WTC11 (cell line): ENCODE data around the gene RERG. TPM values are rescaled to one million over a fixed set of nuclear protein-coding genes. Genes with fewer than 3 reads are reported as not detected.

ENCODE experiments used
- ATAC-seq: fragments of 200-7000 bp; cut with Tn5 transposase; 2 replicates; pipeline ENCODE4 v1.10.0; 2021; ENCODE audit warnings: mild to moderate bottlenecking, moderate library complexity
- CTCF ChIA-PET: fragments of 300-600 bp; sonication (Branson Sonifier 250); formaldehyde crosslinking; loops from one replicate; lab custom pipeline; 2021; ENCODE audit warnings: antibody characterized with exemption; lab: Charles Lee
- POLR2A ChIA-PET: fragments of 350-600 bp; sonication (Branson Sonifier 250); formaldehyde crosslinking; loops from one replicate; lab custom pipeline; 2021; ENCODE audit warnings: antibody characterized with exemption; lab: Charles Lee
- DNase-seq: peaks from one replicate; pipeline ENCODE4 v3.0.0; 2021; ENCODE audit warnings: low spot score
- H3K27ac Mint-ChIP-seq: 2 replicates; pipeline ENCODE4 v1.8.0; 2021; ENCODE audit warnings: mixed read lengths
- H3K27me3 Mint-ChIP-seq: 2 replicates; pipeline ENCODE4 v1.8.0; 2021; ENCODE audit warnings: low read depth, mild to moderate bottlenecking, moderate library complexity, mixed read lengths
- H3K36me3 Mint-ChIP-seq: 2 replicates; pipeline ENCODE4 v1.8.0; 2021; ENCODE audit warnings: mixed read lengths
- H3K4me1 Mint-ChIP-seq: 2 replicates; pipeline ENCODE4 v1.8.0; 2022; ENCODE audit warnings: mixed read lengths
- H3K4me3 Mint-ChIP-seq: 2 replicates; pipeline ENCODE4 v1.8.0; 2021; ENCODE audit warnings: mild to moderate bottlenecking, moderate library complexity, mixed read lengths
- H3K9me3 Mint-ChIP-seq: 2 replicates; pipeline ENCODE4 v1.8.0; 2021; ENCODE audit warnings: mixed read lengths
- CBFB ChIP-seq: sonication (generic); formaldehyde crosslinking; IDR thresholded peaks from 2 replicates; pipeline ENCODE4 v1.8.1; 2022; ENCODE audit warnings: mild to moderate bottlenecking, low read depth, missing genetic modification reagents
- CREB1 ChIP-seq: sonication (generic); formaldehyde crosslinking; IDR thresholded peaks from 2 replicates; pipeline ENCODE4 v1.8.0; 2023; ENCODE audit warnings: mild to moderate bottlenecking, missing genetic modification reagents
- ETV6 ChIP-seq: sonication (generic); formaldehyde crosslinking; IDR thresholded peaks from 2 replicates; pipeline ENCODE4 v1.8.1; 2022; ENCODE audit warnings: mild to moderate bottlenecking, missing genetic modification reagents
- GRHL2 ChIP-seq: fragments of 250-450 bp; sonication (Bioruptor Pico); IDR thresholded peaks from 2 replicates; pipeline ENCODE4 v1.8.0; 2022; ENCODE audit warnings: mild to moderate bottlenecking, moderate library complexity; ENCODE audit not compliant: insufficient replicate concordance, severe bottlenecking
- HMGA2 ChIP-seq: fragments of 250-450 bp; sonication (Bioruptor Pico); IDR thresholded peaks from 2 replicates; pipeline ENCODE4 v1.4.0; 2021; ENCODE audit warnings: mild to moderate bottlenecking, moderate library complexity
- IRF1 ChIP-seq: sonication (generic); formaldehyde crosslinking; IDR thresholded peaks from 2 replicates; pipeline ENCODE4 v1.8.0; 2023; ENCODE audit warnings: missing genetic modification reagents
- JAZF1 ChIP-seq: fragments of 250-450 bp; sonication (Bioruptor Pico); IDR thresholded peaks from 2 replicates; pipeline ENCODE4 v1.9.0; 2021; ENCODE audit warnings: moderate library complexity, mild to moderate bottlenecking, inconsistent platforms
- KAT7 ChIP-seq: sonication (generic); formaldehyde crosslinking; IDR thresholded peaks from 2 replicates; pipeline ENCODE4 v1.8.1; 2023; ENCODE audit warnings: missing genetic modification reagents, mild to moderate bottlenecking, borderline replicate concordance
- MXD4 ChIP-seq: fragments of 250-450 bp; sonication (Bioruptor Pico); IDR thresholded peaks from 2 replicates; pipeline ENCODE4 v1.8.0; 2021; ENCODE audit warnings: mild to moderate bottlenecking, moderate library complexity, borderline replicate concordance
- NFE2L1 ChIP-seq: sonication (generic); formaldehyde crosslinking; IDR thresholded peaks from 2 replicates; pipeline ENCODE4 v1.8.1; 2023; ENCODE audit warnings: missing genetic modification reagents
- NR1H2 ChIP-seq: sonication (generic); formaldehyde crosslinking; IDR thresholded peaks from 2 replicates; pipeline ENCODE4 v1.9.0; 2021; ENCODE audit warnings: mild to moderate bottlenecking, moderate library complexity, missing genetic modification reagents
- NR3C1 ChIP-seq: sonication (generic); formaldehyde crosslinking; conservative IDR thresholded peaks from 2 replicates; pipeline ENCODE4 v1.8.1; 2023; ENCODE audit warnings: low read depth, mild to moderate bottlenecking, missing genetic modification reagents
- USF2 ChIP-seq: sonication (generic); formaldehyde crosslinking; IDR thresholded peaks from 2 replicates; pipeline ENCODE4 v1.8.1; 2023; ENCODE audit warnings: mild to moderate bottlenecking, missing genetic modification reagents, moderate library complexity
- ZNF121 ChIP-seq: sonication (generic); formaldehyde crosslinking; IDR thresholded peaks from 2 replicates; pipeline ENCODE4 v1.8.0; 2023; ENCODE audit warnings: missing genetic modification reagents
- ZNF232 ChIP-seq: sonication (generic); formaldehyde crosslinking; IDR thresholded peaks from 2 replicates; pipeline ENCODE4 v1.8.0; 2022; ENCODE audit warnings: mild to moderate bottlenecking, missing genetic modification reagents
- total RNA-seq: library from RNA; stranded (reverse); gene quantifications from 3 replicates; pipeline ENCODE4 v1.2.3, GENCODE V29; 2021
- TF ChIP-seq, protein P1 (sequence below): sonication (generic); formaldehyde crosslinking; IDR thresholded peaks from 2 replicates; pipeline ENCODE4 v1.8.0; 2023; ENCODE audit warnings: missing genetic modification reagents, mild to moderate bottlenecking, borderline replicate concordance
- TF ChIP-seq, protein P2 (sequence below): sonication (generic); formaldehyde crosslinking; IDR thresholded peaks from 2 replicates; pipeline ENCODE4 v1.8.0; 2023; ENCODE audit warnings: mild to moderate bottlenecking, missing genetic modification reagents
- TF ChIP-seq, protein P3 (sequence below): sonication (generic); formaldehyde crosslinking; IDR thresholded peaks from 2 replicates; pipeline ENCODE4 v1.8.1; 2022; ENCODE audit warnings: mild to moderate bottlenecking, moderate library complexity, missing genetic modification reagents

RERG gene
- total RNA-seq, 1 experiment from 2014 or later: 0.28 TPM

GRCh38 chr12:15155271-15155670 is 65.9 kb downstream of the RERG start (continued):
- TF ChIP-seq, protein P1, sequence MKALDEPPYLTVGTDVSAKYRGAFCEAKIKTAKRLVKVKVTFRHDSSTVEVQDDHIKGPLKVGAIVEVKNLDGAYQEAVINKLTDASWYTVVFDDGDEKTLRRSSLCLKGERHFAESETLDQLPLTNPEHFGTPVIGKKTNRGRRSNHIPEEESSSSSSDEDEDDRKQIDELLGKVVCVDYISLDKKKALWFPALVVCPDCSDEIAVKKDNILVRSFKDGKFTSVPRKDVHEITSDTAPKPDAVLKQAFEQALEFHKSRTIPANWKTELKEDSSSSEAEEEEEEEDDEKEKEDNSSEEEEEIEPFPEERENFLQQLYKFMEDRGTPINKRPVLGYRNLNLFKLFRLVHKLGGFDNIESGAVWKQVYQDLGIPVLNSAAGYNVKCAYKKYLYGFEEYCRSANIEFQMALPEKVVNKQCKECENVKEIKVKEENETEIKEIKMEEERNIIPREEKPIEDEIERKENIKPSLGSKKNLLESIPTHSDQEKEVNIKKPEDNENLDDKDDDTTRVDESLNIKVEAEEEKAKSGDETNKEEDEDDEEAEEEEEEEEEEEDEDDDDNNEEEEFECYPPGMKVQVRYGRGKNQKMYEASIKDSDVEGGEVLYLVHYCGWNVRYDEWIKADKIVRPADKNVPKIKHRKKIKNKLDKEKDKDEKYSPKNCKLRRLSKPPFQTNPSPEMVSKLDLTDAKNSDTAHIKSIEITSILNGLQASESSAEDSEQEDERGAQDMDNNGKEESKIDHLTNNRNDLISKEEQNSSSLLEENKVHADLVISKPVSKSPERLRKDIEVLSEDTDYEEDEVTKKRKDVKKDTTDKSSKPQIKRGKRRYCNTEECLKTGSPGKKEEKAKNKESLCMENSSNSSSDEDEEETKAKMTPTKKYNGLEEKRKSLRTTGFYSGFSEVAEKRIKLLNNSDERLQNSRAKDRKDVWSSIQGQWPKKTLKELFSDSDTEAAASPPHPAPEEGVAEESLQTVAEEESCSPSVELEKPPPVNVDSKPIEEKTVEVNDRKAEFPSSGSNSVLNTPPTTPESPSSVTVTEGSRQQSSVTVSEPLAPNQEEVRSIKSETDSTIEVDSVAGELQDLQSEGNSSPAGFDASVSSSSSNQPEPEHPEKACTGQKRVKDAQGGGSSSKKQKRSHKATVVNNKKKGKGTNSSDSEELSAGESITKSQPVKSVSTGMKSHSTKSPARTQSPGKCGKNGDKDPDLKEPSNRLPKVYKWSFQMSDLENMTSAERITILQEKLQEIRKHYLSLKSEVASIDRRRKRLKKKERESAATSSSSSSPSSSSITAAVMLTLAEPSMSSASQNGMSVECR (CRISPR knock-in tag): no peak
- TF ChIP-seq HMGA2 (CRISPR knock-in tag): no peak
- TF ChIP-seq, all 79 proteins: peak for 0

GRCh38 chr12:15154103-15154502 is 67.1 kb downstream of the RERG start:
- Mint-ChIP-seq H3K9me3 (no peaks in the 10 kb centered on the region), H3K4me3 (no peak overlapping the region), H3K4me1 (no peaks in the 10 kb centered on the region), H3K36me3 (no peaks in the 10 kb centered on the region), H3K27me3 (no peaks in the 10 kb centered on the region), H3K27ac (no peak overlapping the region)
- ATAC-seq (no peak), DNase-seq (no peak)
- ChIA-PET CTCF (interaction anchor here (6.0 kb wide), 1 partner anchor 67 kb away, joined by 48 read pairs; the partner anchor contains the start of gene RERG), POLR2A (no interaction called here)
- TF ChIP-seq KAT7 (CRISPR knock-in tag) (no peak), ETV6 (CRISPR knock-in tag) (no peak), MXD4 (no peak), CREB1 (CRISPR knock-in tag) (no peak), NFE2L1 (CRISPR knock-in tag) (no peak), CBFB (no peak), IRF1 (CRISPR knock-in tag) (no peak), ZNF121 (CRISPR knock-in tag) (no peak), ZNF232 (no peak), JAZF1 (CRISPR knock-in tag) (no peak)
- TF ChIP-seq, protein P2, sequence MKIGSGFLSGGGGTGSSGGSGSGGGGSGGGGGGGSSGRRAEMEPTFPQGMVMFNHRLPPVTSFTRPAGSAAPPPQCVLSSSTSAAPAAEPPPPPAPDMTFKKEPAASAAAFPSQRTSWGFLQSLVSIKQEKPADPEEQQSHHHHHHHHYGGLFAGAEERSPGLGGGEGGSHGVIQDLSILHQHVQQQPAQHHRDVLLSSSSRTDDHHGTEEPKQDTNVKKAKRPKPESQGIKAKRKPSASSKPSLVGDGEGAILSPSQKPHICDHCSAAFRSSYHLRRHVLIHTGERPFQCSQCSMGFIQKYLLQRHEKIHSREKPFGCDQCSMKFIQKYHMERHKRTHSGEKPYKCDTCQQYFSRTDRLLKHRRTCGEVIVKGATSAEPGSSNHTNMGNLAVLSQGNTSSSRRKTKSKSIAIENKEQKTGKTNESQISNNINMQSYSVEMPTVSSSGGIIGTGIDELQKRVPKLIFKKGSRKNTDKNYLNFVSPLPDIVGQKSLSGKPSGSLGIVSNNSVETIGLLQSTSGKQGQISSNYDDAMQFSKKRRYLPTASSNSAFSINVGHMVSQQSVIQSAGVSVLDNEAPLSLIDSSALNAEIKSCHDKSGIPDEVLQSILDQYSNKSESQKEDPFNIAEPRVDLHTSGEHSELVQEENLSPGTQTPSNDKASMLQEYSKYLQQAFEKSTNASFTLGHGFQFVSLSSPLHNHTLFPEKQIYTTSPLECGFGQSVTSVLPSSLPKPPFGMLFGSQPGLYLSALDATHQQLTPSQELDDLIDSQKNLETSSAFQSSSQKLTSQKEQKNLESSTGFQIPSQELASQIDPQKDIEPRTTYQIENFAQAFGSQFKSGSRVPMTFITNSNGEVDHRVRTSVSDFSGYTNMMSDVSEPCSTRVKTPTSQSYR (CRISPR knock-in tag): no peak

- DNase-seq: no peak
- Mint-ChIP-seq H3K27me3 (no peaks in the 10 kb centered on the region), H3K36me3 (no peaks in the 10 kb centered on the region), H3K9me3 (no peaks in the 10 kb centered on the region), H3K27ac (no peak overlapping the region), H3K4me3 (no peak overlapping the region), H3K4me1 (no peaks in the 10 kb centered on the region)
- TF ChIP-seq USF2 (CRISPR knock-in tag): no peak
- no peak for TF ChIP-seq NR3C1
- TF ChIP-seq GRHL2 (CRISPR knock-in tag): no peak
- TF ChIP-seq NR1H2 (CRISPR knock-in tag): no peak
- TF ChIP-seq, protein P3, sequence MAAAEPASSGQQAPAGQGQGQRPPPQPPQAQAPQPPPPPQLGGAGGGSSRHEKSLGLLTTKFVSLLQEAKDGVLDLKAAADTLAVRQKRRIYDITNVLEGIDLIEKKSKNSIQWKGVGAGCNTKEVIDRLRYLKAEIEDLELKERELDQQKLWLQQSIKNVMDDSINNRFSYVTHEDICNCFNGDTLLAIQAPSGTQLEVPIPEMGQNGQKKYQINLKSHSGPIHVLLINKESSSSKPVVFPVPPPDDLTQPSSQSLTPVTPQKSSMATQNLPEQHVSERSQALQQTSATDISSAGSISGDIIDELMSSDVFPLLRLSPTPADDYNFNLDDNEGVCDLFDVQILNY: no peak
- CTCF ChIA-PET: interaction anchor here (1.3 to 6.0 kb wide), 3 partner anchors 66 to 374 kb away, joined by 4 to 48 read pairs (median 4); partner anchors contain the start of gene RERG
- POLR2A ChIA-PET: no interaction called here
- no peak for ATAC-seq
These were observed 68.3 kb downstream of the RERG start for GRCh38 chr12:15152868-15153267.
